HG02623 (cell line): ENCODE results near the gene RHBDL3.
A peak's percentile ranks its signal among the peaks of the same experiment; 100 is the strongest.
"Not testable (repeated sequence)": the region's sequence is repeated elsewhere in the genome, so short reads cannot be mapped to it uniquely, and the experiment has no call there.

Source experiments
- ATAC-seq: cut with Tn5 transposase; IDR thresholded peaks from one replicate; pipeline ENCODE4 v1.9.1; 2021; ENCODE audit warnings: moderate library complexity; ENCODE audit not compliant: unreplicated experiment

Gene RHBDL3

GRCh38 chr17:32289471-32290070, 23.9 kb downstream of the RHBDL3 start:
- no peak for ATAC-seq

- no peak for ATAC-seq
These were observed 26.5 kb downstream of the RHBDL3 start for GRCh38 chr17:32292094-32292493.

DNA sequence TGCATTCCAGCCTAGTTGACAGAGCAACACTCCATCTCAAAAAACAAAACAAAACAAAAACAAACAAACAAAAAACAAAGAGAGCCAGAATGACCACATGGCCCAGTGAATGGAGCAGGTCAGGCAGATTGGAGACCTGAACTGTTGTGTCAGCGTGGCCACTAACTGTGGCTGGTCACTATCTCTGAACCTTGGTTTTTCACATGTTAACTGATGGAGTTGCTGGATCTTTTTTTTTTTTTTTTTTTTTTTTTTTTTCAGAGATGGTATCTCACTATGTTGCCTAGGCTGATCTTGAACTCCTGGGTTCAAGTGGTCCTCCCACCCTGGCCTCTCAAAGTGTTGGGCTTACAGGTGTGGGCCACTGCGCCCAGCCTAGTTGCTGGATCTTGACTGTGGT, 31.8 kb downstream of the RHBDL3 start:
- no peak for ATAC-seq

DNA sequence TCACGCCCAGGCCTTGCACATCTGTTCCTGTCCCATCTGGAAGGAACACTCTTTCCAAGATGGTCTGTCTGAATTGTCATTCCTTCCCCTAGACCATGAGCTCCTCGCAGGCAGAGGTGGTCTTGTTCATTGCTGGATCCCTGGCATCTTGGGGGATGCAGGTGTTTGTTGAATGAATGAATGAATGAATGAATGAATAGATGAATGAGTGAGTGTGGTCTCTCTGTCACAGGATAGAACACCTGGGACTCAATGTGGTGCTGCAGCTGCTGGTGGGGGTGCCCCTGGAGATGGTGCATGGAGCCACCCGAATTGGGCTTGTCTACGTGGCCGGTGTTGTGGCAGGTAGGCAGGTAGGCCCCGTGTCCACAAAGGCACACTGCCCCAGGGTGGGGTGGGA, 32.2 kb downstream of the RHBDL3 start:
- no peak for ATAC-seq

DNA sequence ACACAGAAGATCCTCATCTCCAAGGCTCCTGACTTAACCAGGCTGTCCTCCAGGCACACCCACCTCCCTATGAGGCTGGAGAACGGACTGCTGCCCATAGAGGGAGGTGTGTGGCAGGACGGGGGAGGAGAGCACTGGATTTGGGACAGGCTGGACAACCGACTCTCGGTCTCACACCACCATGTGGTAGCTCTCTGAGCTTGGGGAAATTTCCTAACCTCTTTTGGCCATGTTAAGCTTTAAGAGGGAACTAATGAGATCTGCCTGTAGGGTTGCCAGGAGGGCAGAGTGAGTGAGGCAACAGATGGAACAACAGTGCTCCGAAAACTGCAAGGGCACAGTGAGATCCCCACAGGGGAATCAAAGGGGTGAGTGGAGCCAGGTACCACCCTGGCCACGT, 32.7 kb downstream of the RHBDL3 start:
- no peak for ATAC-seq

DNA sequence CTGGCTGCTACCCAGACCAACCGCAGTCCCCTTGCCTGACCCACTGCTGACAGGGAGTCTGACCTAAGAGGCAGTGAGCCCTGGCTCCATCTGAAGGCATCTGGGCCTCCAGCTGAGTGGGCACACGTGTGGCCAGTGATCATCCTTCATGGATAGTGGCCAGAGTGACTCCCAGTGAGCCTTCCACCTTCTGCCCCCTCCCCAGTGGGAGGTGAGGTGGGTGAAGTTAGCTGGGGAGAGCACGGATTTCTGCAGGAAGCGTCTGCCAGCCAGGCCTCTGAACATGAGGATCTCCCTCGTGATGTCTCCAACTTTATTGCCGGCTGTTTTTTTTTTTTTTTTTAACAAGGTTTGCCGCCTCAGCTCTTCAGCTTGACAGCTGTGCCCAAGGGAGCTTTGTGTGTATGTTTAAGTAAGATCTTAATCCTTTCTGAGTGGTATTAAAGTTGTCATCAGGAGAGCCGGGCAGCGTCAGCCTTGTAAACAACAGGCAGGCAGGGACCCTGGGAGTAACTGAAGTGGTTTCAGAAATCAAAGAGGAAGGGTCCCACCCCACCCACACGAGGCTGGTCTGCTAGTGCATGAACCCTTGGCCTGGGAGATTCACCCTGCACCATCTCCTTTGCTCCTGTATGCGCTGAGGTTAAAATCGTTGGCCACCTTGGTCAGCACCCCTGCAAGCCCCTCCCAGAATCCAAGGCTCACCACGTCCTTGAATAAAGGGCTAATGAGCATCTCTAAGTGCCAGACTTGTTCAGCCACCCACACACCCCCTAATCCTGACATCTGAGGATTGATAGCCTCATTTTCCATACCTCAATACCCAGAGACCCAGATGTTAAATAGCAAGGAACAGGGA, 33.3 kb downstream of the RHBDL3 start:
- no peak for ATAC-seq

DNA sequence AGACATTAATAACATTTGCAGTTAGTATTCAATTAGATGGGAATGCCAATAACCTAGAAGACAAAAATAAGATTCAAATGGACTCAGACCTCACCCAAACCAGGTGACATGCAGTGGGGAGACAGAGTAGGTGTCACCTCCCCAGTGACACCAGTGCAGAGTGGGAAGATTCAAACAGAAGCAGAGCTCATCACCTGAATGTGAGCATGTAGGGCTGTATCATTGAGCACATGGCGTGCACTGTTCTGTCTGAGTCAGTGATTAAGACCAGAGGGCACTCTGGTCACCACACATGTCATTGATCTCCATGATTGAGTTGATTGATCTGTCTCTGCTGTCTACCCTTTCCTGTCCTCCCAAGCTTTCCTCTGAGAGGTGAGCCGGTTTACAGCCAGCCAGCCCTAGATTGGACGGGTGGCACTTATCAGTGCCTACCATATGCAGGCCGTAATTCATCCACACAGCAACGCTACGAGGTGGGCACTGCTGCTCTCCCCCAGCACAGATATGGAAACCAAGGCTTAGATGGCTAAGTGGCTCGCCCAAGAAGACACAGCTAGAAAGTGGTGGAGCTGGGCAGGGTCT, 34.0 kb downstream of the RHBDL3 start:
- no peak for ATAC-seq

- ATAC-seq: no peak
These were observed 36.4 kb downstream of the RHBDL3 start for GRCh38 chr17:32302037-32302436.

DNA sequence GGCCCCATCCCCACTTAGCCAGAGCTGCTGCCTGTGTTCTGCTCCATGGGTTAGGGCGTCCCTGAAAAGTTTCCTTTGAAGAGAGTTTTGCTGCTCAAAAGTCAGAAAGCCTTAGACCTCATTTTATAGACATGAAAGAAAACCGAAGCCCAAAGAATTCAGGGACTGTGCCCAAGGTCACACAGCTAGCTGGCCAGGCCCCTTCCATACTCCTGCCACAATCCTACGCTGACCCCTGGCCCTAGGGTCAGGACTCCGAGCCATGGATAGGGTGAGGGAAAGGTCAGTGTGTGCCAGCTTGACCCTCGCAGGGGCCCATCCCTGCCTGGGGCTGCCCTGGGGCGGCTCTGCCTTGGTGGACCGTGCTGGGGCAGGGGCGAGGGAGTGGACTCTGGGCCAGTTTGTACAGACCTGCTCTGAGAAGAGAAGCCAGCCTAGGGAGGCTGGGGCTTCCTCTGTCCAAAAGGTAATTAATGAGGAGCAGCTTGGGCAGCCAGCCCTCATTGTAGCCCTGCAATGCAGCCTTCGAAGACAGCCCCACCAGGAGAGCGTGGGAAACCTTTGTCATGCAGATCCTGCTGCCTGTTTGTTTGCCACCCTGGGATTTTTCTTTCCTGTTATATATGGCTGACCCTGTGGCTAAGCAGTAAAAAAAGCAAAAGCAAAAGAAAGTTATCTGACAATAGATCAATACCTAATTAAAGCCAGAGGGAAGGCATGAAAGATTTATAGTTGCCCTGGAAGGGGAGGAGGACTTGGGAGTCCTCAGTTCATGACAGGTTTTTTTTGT, 37.4 kb downstream of the RHBDL3 start:
- ATAC-seq: no peak

DNA sequence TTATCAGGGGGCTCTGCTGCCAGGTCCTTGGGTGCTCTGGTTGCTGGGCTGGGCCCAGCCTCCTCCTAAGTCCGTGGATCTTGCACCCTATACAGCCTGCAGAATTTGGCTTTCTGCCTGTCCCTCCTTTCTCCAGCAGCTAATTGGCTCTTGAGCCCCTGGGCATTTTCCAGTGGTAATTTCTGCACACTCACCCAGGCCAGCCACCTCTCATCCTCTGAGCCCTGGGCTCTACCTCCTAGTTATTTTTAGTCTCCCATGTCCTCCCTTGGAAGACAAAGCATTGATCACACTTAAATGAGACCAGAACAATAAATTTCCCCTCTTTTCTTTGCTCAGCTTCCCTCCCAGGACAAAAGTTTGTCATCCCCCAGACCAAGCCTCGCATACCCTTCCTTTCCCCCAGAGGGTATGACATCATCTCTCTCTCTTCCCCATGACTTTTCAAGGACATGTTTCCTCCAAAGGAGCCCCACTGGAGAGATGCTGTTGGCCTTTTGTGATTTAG, 38.2 kb downstream of the RHBDL3 start:
- ATAC-seq: no peak

GRCh38 chr17:32305049-32305448, 39.4 kb downstream of the RHBDL3 start:
- ATAC-seq: no peak

GRCh38 chr17:32307658-32308057, 42.0 kb downstream of the RHBDL3 start:
- no peak for ATAC-seq

- ATAC-seq: no peak
These were observed 45.5 kb downstream of the RHBDL3 start for GRCh38 chr17:32311028-32311536.

DNA sequence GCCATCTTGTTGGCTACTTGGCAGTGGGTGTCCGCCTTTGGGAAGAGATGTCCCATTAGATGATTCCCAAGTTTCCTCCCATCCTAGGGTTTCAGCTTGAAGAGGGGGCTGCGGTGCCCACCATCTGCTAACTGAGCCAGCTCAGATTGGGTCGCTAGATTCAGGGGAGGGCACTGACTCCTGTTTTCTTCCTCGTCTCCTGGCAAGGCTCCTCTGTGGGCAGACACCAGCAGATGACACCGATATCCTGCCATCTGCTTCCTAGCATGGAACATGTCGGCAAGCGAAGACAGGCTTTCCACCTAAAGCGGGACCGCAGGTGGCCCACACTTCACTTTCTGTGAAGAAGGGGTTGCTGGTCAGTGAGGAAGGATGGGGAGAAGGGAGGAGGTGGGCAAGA, 49.0 kb downstream of the RHBDL3 start:
- ATAC-seq: no peak

GRCh38 chr17:32315171-32315570, 49.5 kb downstream of the RHBDL3 start:
- ATAC-seq: no peak

- ATAC-seq: not testable (repeated sequence)
These were observed 51.0 kb downstream of the RHBDL3 start for GRCh38 chr17:32316653-32317052.

- no peak for ATAC-seq
These were observed 51.7 kb downstream of the RHBDL3 start for GRCh38 chr17:32317353-32317752.

- ATAC-seq: no peak
These were observed 52.4 kb downstream of the RHBDL3 start for GRCh38 chr17:32318071-32318470.

DNA sequence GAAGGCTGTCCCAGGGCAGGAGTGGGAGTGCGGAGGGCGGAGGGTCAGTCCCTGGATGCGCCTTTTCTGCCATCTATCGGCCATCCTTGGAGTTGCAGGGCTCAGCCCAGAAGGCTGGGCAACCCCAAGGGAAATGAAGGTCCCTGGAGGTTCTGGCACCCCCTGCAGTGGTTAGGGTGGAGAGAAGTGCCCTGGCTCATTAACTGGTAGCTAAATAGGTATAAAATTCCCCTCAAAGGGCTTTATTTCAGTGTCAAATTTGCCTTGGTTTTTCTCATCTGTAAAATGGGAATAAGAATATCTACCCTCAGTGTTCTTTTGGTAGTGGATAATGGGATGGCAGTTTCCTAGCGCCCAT, 53.9 kb downstream of the RHBDL3 start:
- peak; percentile 53 for ATAC-seq

- ATAC-seq: not testable (repeated sequence)
These were observed 54.4 kb downstream of the RHBDL3 start for GRCh38 chr17:32320080-32320479.

GRCh38 chr17:32320847-32321246, 55.2 kb downstream of the RHBDL3 start:
- no peak for ATAC-seq
